GM23338 (cell line): Measurements from ENCODE around the gene PARG. TPM values are rescaled to one million over a fixed set of nuclear protein-coding genes. Genes with fewer than 3 reads are reported as not detected.
"Not testable (repeated sequence)": the region's sequence is repeated elsewhere in the genome, so short reads cannot be mapped to it uniquely, and the experiment has no call there.

Experiments
- ATAC-seq: fragments of 200-7000 bp; cut with Tn5 transposase; 3 replicates; pipeline ENCODE4 v1.9.1; 2020
- DNase-seq: peaks from one replicate; pipeline ENCODE4 v3.0.0-alpha.2; 2015; ENCODE audit warnings: low spot score
- H2AFZ ChIP-seq: fragments of 200-600 bp; sonication (generic); 2 replicates; pipeline ENCODE4 v1.8.0; 2016; ENCODE audit warnings: antibody characterized with exemption, mild to moderate bottlenecking, moderate library complexity
- H3F3A ChIP-seq: fragments of 200-600 bp; sonication (generic); replicated peaks from 2 replicates; pipeline ENCODE4 v1.8.0; 2017; ENCODE audit warnings: antibody characterized with exemption, mixed run types, low read depth
- H3K27ac ChIP-seq: fragments of 200-600 bp; sonication (generic); 2 replicates; pipeline ENCODE4 v1.6.1; 2016; ENCODE audit warnings: low read depth
- H3K27me3 ChIP-seq: fragments of 200-600 bp; sonication (generic); 2 replicates; pipeline ENCODE4 v1.8.0; 2016; ENCODE audit warnings: mild to moderate bottlenecking, mixed run types, moderate library complexity; ENCODE audit not compliant: insufficient read depth
- H3K36me3 ChIP-seq: fragments of 200-600 bp; sonication (generic); 2 replicates; pipeline ENCODE4 v1.8.0; 2016; ENCODE audit warnings: mild to moderate bottlenecking; ENCODE audit not compliant: insufficient read depth
- H3K4me1 ChIP-seq: fragments of 200-600 bp; sonication (generic); 2 replicates; pipeline ENCODE4 v1.8.0; 2016; ENCODE audit warnings: mild to moderate bottlenecking, moderate library complexity; ENCODE audit not compliant: insufficient read depth
- H3K4me2 ChIP-seq: fragments of 200-600 bp; sonication (generic); 2 replicates; pipeline ENCODE4 v1.7.1; 2017; ENCODE audit warnings: mixed run types
- H3K4me3 ChIP-seq: fragments of 200-600 bp; sonication (generic); 2 replicates; pipeline ENCODE4 v1.6.1; 2016; ENCODE audit warnings: mixed run types
- H3K79me2 ChIP-seq: fragments of 200-600 bp; sonication (generic); replicated peaks from 2 replicates; pipeline ENCODE4 v1.8.0; 2017; ENCODE audit warnings: mild to moderate bottlenecking; ENCODE audit not compliant: insufficient read depth
- H3K9me2 ChIP-seq: fragments of 200-600 bp; sonication (generic); 2 replicates; pipeline ENCODE4 v1.8.0; 2017; ENCODE audit not compliant: insufficient read depth
- H4K20me1 ChIP-seq: fragments of 200-600 bp; sonication (generic); replicated peaks from 2 replicates; pipeline ENCODE4 v1.8.0; 2017; ENCODE audit warnings: mild to moderate bottlenecking; ENCODE audit not compliant: insufficient read depth
- H3K27ac Mint-ChIP-seq: 2 replicates; pipeline ENCODE4 v1.8.0; 2020; ENCODE audit warnings: inconsistent platforms, mild to moderate bottlenecking, moderate library complexity, mixed read lengths
- H3K27me3 Mint-ChIP-seq: 3 replicates; pipeline ENCODE4 v1.8.0; 2022; ENCODE audit warnings: low read depth, mild to moderate bottlenecking, moderate library complexity, mixed read lengths, inconsistent platforms; ENCODE audit not compliant: insufficient read depth, poor library complexity
- H3K36me3 Mint-ChIP-seq: 3 replicates; pipeline ENCODE4 v1.8.0; 2021; ENCODE audit warnings: low read depth, mild to moderate bottlenecking, inconsistent platforms, moderate library complexity, mixed read lengths
- H3K4me1 Mint-ChIP-seq: 3 replicates; pipeline ENCODE4 v1.8.0; 2020; ENCODE audit warnings: mild to moderate bottlenecking, inconsistent platforms, mixed read lengths
- H3K4me3 Mint-ChIP-seq: 3 replicates; pipeline ENCODE4 v1.8.0; 2021; ENCODE audit warnings: moderate library complexity, mild to moderate bottlenecking, inconsistent platforms, mixed read lengths
- H3K9me3 Mint-ChIP-seq: 3 replicates; pipeline ENCODE4 v1.8.0; 2020; ENCODE audit warnings: moderate library complexity, mild to moderate bottlenecking, inconsistent platforms, mixed read lengths
- polyA plus RNA-seq: library from polyadenylated mRNA; unstranded; fragments of >200 nt; fragmentation: Nextera tagmentation; extraction: Ambion mirVana; gene quantifications from 2 replicates; pipeline ENCODE4 v1.2.1, GENCODE V29; 2016
- total RNA-seq: library from RNA; depleted of rRNA; stranded (reverse); fragments of >200 nt; shearing (Covaris generic); gene quantifications from 2 replicates; pipeline ENCODE4 v1.2.3, GENCODE V29; 2014

Gene PARG
- total and polyA plus RNA-seq, 2 experiments from 2014 or later: 19.1 to 63.8 TPM

GRCh38 chr10:49971466-49971865, 29.6 kb upstream of the PARG start:
- H3K4me3 ChIP-seq, H3K27ac ChIP-seq, H2AFZ ChIP-seq, H3K9me2 ChIP-seq, ATAC-seq, H3K79me2 ChIP-seq, H3K4me1 Mint-ChIP-seq, H3K4me1 ChIP-seq, DNase-seq, H3K4me2 ChIP-seq, H3K9me3 Mint-ChIP-seq, H3K36me3 ChIP-seq, H3K27me3 ChIP-seq, H3F3A ChIP-seq, H3K4me3 Mint-ChIP-seq, H3K27ac Mint-ChIP-seq, H4K20me1 ChIP-seq, H3K27me3 Mint-ChIP-seq: not testable (repeated sequence)
- peaks cover 23% of the 10 kb centered on the region; the same call in 2 of the 3 replicates for H3K36me3 Mint-ChIP-seq

GRCh38 chr10:49970331-49970857, 28.6 kb upstream of the PARG start:
- not testable (repeated sequence) for H3K4me3 ChIP-seq, H2AFZ ChIP-seq, H3K9me2 ChIP-seq, DNase-seq, H3K36me3 ChIP-seq, H3K27ac ChIP-seq, H3K79me2 ChIP-seq, ATAC-seq, H3K4me1 Mint-ChIP-seq, H3K27ac Mint-ChIP-seq, H3K27me3 Mint-ChIP-seq, H3F3A ChIP-seq, H3K4me3 Mint-ChIP-seq, H3K9me3 Mint-ChIP-seq, H3K4me2 ChIP-seq, H3K4me1 ChIP-seq, H3K27me3 ChIP-seq, H4K20me1 ChIP-seq
- peaks cover 28% of the 10 kb centered on the region; the same call in 2 of the 3 replicates for H3K36me3 Mint-ChIP-seq

GRCh38 chr10:49953122-49953521, 11.3 kb upstream of the PARG start:
- H3K79me2 ChIP-seq: peaks cover 21% of the 10 kb centered on the region
- not testable (repeated sequence) for H3K36me3 ChIP-seq, H3K4me1 Mint-ChIP-seq, H3K9me2 ChIP-seq, H2AFZ ChIP-seq, H3K27me3 Mint-ChIP-seq, DNase-seq, H3K4me3 ChIP-seq, ATAC-seq, H3F3A ChIP-seq, H3K27ac ChIP-seq, H3K27me3 ChIP-seq, H3K4me2 ChIP-seq, H4K20me1 ChIP-seq, H3K9me3 Mint-ChIP-seq, H3K4me3 Mint-ChIP-seq, H3K4me1 ChIP-seq, H3K27ac Mint-ChIP-seq
- peaks cover 22% of the 10 kb centered on the region for H3K36me3 Mint-ChIP-seq

- not testable (repeated sequence) for H3K27me3 Mint-ChIP-seq
Measured at GRCh38 chr10:49952006-49952405, 10.2 kb upstream of the PARG start.

GRCh38 chr10:49948737-49949136, 6.9 kb upstream of the PARG start:
- peaks cover 22% of the 10 kb centered on the region for H3K36me3 Mint-ChIP-seq
- peaks cover 43% of the 10 kb centered on the region for H3K79me2 ChIP-seq

More at GRCh38 chr10:49952006-49952405, 10.2 kb upstream of the PARG start:
- not testable (repeated sequence) for H3K4me3 ChIP-seq, DNase-seq, H3F3A ChIP-seq, H2AFZ ChIP-seq, H3K4me1 ChIP-seq, H3K4me1 Mint-ChIP-seq, H4K20me1 ChIP-seq, H3K36me3 ChIP-seq, H3K4me2 ChIP-seq, H3K9me3 Mint-ChIP-seq, H3K27me3 ChIP-seq, H3K27ac Mint-ChIP-seq, H3K27ac ChIP-seq, ATAC-seq, H3K4me3 Mint-ChIP-seq, H3K9me2 ChIP-seq
- peaks cover 23% of the 10 kb centered on the region for H3K36me3 Mint-ChIP-seq
- peaks cover 30% of the 10 kb centered on the region for H3K79me2 ChIP-seq

GRCh38 chr10:49948142-49948541, 6.3 kb upstream of the PARG start:
- H3K9me3 Mint-ChIP-seq, H3K27me3 ChIP-seq, H3K27ac ChIP-seq, DNase-seq, H3K4me1 ChIP-seq, H3F3A ChIP-seq, H4K20me1 ChIP-seq, H3K4me3 Mint-ChIP-seq, H3K27ac Mint-ChIP-seq, H2AFZ ChIP-seq, H3K4me1 Mint-ChIP-seq, H3K36me3 ChIP-seq, ATAC-seq, H3K4me3 ChIP-seq, H3K9me2 ChIP-seq, H3K4me2 ChIP-seq, H3K27me3 Mint-ChIP-seq: not testable (repeated sequence)
- H3K36me3 Mint-ChIP-seq: peaks cover 23% of the 10 kb centered on the region
- H3K79me2 ChIP-seq: peaks cover 49% of the 10 kb centered on the region

More at GRCh38 chr10:49948737-49949136, 6.9 kb upstream of the PARG start:
- H3K27ac ChIP-seq, H2AFZ ChIP-seq, H3K4me3 ChIP-seq, H3K4me1 ChIP-seq, H3K36me3 ChIP-seq, H3K27ac Mint-ChIP-seq, H3K4me2 ChIP-seq, H3K4me1 Mint-ChIP-seq, H3K27me3 ChIP-seq, ATAC-seq, H3K9me3 Mint-ChIP-seq, DNase-seq, H3K9me2 ChIP-seq, H4K20me1 ChIP-seq, H3K4me3 Mint-ChIP-seq, H3F3A ChIP-seq, H3K27me3 Mint-ChIP-seq: not testable (repeated sequence)

- peaks cover 13% of the 10 kb centered on the region for H3K4me1 Mint-ChIP-seq
- not testable (repeated sequence) for H3K4me1 ChIP-seq, H3K27me3 ChIP-seq, DNase-seq, H4K20me1 ChIP-seq, H3K9me2 ChIP-seq, H3F3A ChIP-seq, H3K27ac ChIP-seq, H3K27me3 Mint-ChIP-seq, H3K27ac Mint-ChIP-seq, H3K36me3 ChIP-seq, H2AFZ ChIP-seq, ATAC-seq, H3K4me3 ChIP-seq, H3K4me2 ChIP-seq, H3K9me3 Mint-ChIP-seq
- H3K4me3 Mint-ChIP-seq: peak overlapping the region; percentile 48; the same call in 2 of the 3 replicates
- peaks cover 21% of the 10 kb centered on the region for H3K36me3 Mint-ChIP-seq
- peaks cover 73% of the 10 kb centered on the region for H3K79me2 ChIP-seq
Measured at GRCh38 chr10:49943607-49944006, 1.8 kb upstream of the PARG start.
